ENCODE measurements around the gene CCDC68. TPM values are rescaled to one million over a fixed set of nuclear protein-coding genes. Genes with fewer than 3 reads are reported as not detected.

Gene CCDC68
- total and polyA plus RNA-seq, 2 of the 8 experiments (the other 6 are each of a cell fraction or from before 2014, with no cell fraction given): 0.06 to 0.80 TPM

GRCh38 chr18:54950221-54950620, 9.0 kb downstream of the CCDC68 start:
- no peak for FAIRE-seq

More at GRCh38 chr18:54950221-54950620, 9.0 kb downstream of the CCDC68 start:
- no peak overlapping the region for H2BK12ac ChIP-seq (ENCODE audit: low read depth, low read length)
- H2BK15ac ChIP-seq (ENCODE audit: low read length): no peak overlapping the region
- H3K56ac ChIP-seq (replicated peaks; ENCODE audit: insufficient read length, low read depth, low read length): no peak overlapping the region
- H3K9ac ChIP-seq (replicated peaks in 1 of 4; ENCODE audit: extremely low read depth in 1 of 4, low read depth in 3 of 4, low read length in 3 of 4): no peak overlapping the region
- H3K18ac ChIP-seq (ENCODE audit: extremely low read depth, low read length): no peak overlapping the region
- H2BK120ac ChIP-seq (replicated peaks; ENCODE audit: low read depth, low read length): no peak overlapping the region
- TF ChIP-seq RAD21 (IDR thresholded peaks at IDR 0.05 in 1 of 2, conservative IDR thresholded peaks at IDR 0.05 in 1 of 2; ENCODE audit: low read depth in 2 of 2, low read length in 2 of 2): peak; percentile 63 to 78
- no peak for TF ChIP-seq POLR2A (IDR thresholded peaks at IDR 0.05; ENCODE audit: control extremely low read depth in 1 of 2, low read depth in 2 of 2, low read length in 2 of 2)
- peak in 2 of 3 experiments; percentile 5 to 21; a peak in 1 of 4 replicates for TF ChIP-seq CTCF (IDR thresholded peaks at IDR 0.05; ENCODE audit: control extremely low read depth in 1 of 3, insufficient read depth in 1 of 3, low read depth in 1 of 3, low read length in 3 of 3)
- no peak overlapping the region for H2BK20ac ChIP-seq (ENCODE audit: low read length)
- H3K4ac ChIP-seq (replicated peaks; ENCODE audit: insufficient read length, low read depth, low read length): no peak overlapping the region
- no peak overlapping the region for H4K5ac ChIP-seq (ENCODE audit: insufficient read length, low read depth, low read length)
- no peak overlapping the region for H3K23ac ChIP-seq (ENCODE audit: insufficient read length)
- WGBS, 2 experiments (ENCODE audit: extremely low coverage in 1 of 2, insufficient coverage in 1 of 2, insufficient read length in 1 of 2, insufficient replicate concordance in 2 of 2, low coverage in 1 of 2, low lambda C conversion rate in 2 of 2, missing lambda C conversion rate in 1 of 2): 85% methylated on average over 7 of the region's 7 CpGs; no CpG with 5 or more reads in 1 of the 2 experiments
- no peaks in the 10 kb centered on the region for H3K23me2 ChIP-seq (ENCODE audit: low read depth, low read length)
- H3K4me2 ChIP-seq (ENCODE audit: insufficient read depth in 1 of 2, low read depth in 2 of 2, low read length in 2 of 2): no peak overlapping the region
- ChIA-PET CTCF (ENCODE audit: partially characterized antibody) (interaction anchor here (0.6 to 4.4 kb wide), 10 partner anchors 9 to 731 kb away, joined by 3 to 18 read pairs (median 4); partner anchors contain the start of gene CCDC68), POLR2A (ENCODE audit: partially characterized antibody) (no interaction called here)
- H2AFZ ChIP-seq (ENCODE audit: low read length): no peak overlapping the region
- no peak overlapping the region for H2BK5ac ChIP-seq (ENCODE audit: low read depth, low read length)
- no peaks in the 10 kb centered on the region for H3K36me3 ChIP-seq (ENCODE audit: control insufficient read depth in 2 of 4, insufficient read depth in 4 of 4, low read length in 3 of 4)
- H3K9me3 ChIP-seq (ENCODE audit: insufficient read depth in 2 of 2, low read depth in 1 of 2, low read length in 1 of 2): no peaks in the 10 kb centered on the region
- no peaks in the 10 kb centered on the region for H3K79me1 ChIP-seq (ENCODE audit: low read depth, low read length)
- H3K27me3 ChIP-seq (replicated peaks in 1 of 4; ENCODE audit: control insufficient read depth in 3 of 4, extremely low read depth in 1 of 4, insufficient read depth in 3 of 4, low read length in 3 of 4): no peaks in the 10 kb centered on the region
- H3K4me1 ChIP-seq (replicated peaks in 1 of 4; ENCODE audit: control insufficient read depth in 3 of 4, insufficient read depth in 4 of 4, low read length in 3 of 4): no peaks in the 10 kb centered on the region
- H3K4me3 ChIP-seq (ENCODE audit: extremely low read depth in 1 of 4, insufficient read depth in 2 of 4, low read depth in 3 of 4, low read length in 4 of 4): no peak overlapping the region
- H4K91ac ChIP-seq (replicated peaks; ENCODE audit: insufficient read length, low read length): no peak overlapping the region
- no peak overlapping the region for H4K8ac ChIP-seq (ENCODE audit: extremely low read depth, insufficient read depth, low read length)
- H4K20me1 ChIP-seq (replicated peaks in 1 of 2; ENCODE audit: control insufficient read depth in 1 of 2, insufficient read depth in 2 of 2, low read length in 2 of 2): no peaks in the 10 kb centered on the region
- no peaks in the 10 kb centered on the region for H3K79me2 ChIP-seq (ENCODE audit: control insufficient read depth in 1 of 2, insufficient read depth in 2 of 2, low read length in 2 of 2)
- H3K14ac ChIP-seq (ENCODE audit: insufficient read length): no peak overlapping the region
- no peak overlapping the region for H2AK5ac ChIP-seq (ENCODE audit: low read depth, low read length)
- H3K27ac ChIP-seq (ENCODE audit: low read depth, low read length): no peak overlapping the region
- DNase-seq (ENCODE audit: low read depth in 1 of 2, low spot score in 2 of 2): no peak

All from H1 (cell line).